T1000 (cell line): ENCODE data around the gene STAG1.
"Not testable (repeated sequence)": the region's sequence is repeated elsewhere in the genome, so short reads cannot be mapped to it uniquely, and the experiment has no call there.

Source experiments
- DNase-seq: peaks from one replicate; lab custom pipeline; 2025; ENCODE audit warnings: mixed read lengths; lab: John Stamatoyannopoulos, UW

The STAG1 gene

GRCh38 chr3:136752172-136752421 is at the start of gene STAG1:
TSS of gene STAG1 (minus strand) at chr3:136752378. CDS start at chr3:136630898, 121,480 bp downstream.
- DNase-seq: no peak

- not testable (repeated sequence) for DNase-seq
Observed at GRCh38 chr3:136801146-136801545, 49.0 kb upstream of the STAG1 start.

- no peak for DNase-seq
Observed at GRCh38 chr3:136792556-136793330, 40.6 kb upstream of the STAG1 start.

GRCh38 chr3:136790786-136791185 is 38.6 kb upstream of the STAG1 start:
- DNase-seq: no peak

DNA sequence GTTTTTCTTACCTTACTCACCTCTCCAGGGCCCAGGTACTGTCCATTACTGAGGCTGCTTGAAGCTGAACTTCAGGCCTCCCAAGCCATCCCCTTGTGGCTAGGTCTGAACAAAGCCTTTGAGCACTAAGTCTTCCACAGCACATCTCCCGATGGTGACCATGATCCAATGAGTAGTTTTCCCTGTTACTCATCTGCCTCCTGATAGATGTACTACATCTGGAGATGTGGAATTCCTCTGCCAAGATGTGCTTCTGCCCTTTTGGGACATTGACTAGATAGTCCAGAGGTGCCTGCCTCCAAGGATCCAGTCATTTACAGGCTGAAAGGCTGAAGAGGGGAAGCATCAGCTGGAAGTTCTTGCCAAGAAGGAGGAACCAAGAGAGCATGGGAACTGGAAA is 37.8 kb upstream of the STAG1 start:
- DNase-seq: no peak

DNA sequence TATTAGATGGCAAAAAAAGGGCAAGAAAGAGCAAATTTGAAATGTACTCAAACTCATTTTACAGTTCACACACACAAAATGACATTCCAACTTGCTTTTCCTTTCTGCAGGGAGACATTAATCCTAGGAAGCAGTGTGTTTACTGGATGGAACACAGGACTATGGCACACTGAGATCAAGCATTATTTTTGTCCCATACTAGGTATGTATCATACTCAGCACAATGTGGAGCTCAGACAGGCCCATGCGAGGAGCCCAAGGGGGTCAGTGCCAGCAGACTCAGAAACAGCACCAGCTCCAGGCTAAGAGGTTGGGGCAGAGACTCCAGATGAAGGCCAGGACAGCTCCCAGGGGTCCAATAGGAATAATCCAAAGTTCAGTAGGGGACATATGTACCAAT is 36.0 kb upstream of the STAG1 start:
- DNase-seq: no peak

GRCh38 chr3:136787349-136787748 is 35.2 kb upstream of the STAG1 start:
- DNase-seq: no peak

- DNase-seq: no peak
Observed at GRCh38 chr3:136783708-136784191, 31.6 kb upstream of the STAG1 start.

GRCh38 chr3:136780741-136781140 is 28.6 kb upstream of the STAG1 start:
- no peak for DNase-seq

GRCh38 chr3:136778865-136779264 is 26.7 kb upstream of the STAG1 start:
- DNase-seq: no peak

- DNase-seq: no peak
Observed at GRCh38 chr3:136772709-136773108, 20.5 kb upstream of the STAG1 start.

DNA sequence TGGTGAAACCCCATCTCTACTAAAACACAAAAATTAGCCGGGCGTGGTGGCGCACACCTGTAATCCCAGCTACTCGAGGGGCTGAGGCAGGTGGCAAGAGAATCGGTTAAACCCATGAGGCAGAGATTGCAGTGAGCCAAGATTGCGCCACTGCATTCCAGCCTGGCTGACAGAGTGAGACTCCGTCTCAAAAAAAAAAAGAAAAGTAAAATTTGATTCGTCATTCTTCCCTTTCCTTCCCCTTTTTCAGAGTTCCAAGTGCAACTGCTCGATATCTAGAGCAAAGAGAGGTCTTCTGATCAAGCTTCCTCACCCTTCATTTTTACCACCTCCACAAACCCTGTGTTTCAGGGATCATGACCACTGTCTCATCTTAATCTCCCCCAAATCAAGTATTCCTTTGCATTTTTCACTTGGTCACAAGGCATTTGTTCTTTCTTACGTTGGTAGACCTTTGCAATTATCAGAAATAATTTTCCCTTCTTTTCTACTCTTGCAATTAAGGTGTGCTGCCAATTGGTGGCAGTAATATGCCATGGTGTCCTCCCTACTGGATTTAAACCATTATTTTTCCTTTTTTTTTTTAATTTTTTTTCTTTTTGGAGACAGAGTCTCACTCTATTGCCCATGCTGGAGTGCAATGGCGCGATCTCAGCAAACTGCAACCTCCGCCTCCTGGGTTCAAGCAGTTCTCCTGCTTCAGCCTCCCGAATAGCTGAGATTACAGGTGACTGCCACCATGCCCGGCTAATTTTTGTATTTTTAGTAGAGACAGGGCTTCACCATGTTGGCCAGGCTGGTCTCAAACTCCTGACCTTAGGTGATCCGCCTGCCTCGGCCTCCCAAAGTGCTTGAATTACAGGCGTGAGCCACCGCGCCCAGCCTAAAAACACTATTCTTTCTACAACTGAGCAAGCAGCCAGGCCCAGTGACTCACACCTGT is 6.3 kb upstream of the STAG1 start:
- not testable (repeated sequence) for DNase-seq

DNA sequence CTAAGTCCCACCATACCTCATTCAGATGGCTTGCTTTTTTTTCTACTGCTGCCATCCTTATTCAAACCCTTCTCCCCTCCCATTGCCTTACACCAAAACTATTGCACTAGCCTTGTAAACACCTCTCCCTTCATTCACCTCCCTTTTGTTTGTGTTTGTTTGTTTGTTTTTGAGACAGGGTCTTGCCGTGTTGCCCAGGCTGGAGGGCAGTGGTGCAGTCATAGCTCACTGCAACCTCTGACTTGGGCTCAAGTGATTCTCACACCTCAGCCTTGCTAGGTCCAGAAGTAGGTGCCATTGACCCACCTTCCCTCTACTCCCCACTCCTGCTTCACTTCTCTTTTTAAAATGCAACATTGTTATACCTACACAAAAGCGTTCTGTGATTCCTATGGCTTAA is 3.0 kb upstream of the STAG1 start:
- DNase-seq: no peak

GRCh38 chr3:136753326-136753939 is 1.3 kb upstream of the STAG1 start:
- DNase-seq: no peak

DNA sequence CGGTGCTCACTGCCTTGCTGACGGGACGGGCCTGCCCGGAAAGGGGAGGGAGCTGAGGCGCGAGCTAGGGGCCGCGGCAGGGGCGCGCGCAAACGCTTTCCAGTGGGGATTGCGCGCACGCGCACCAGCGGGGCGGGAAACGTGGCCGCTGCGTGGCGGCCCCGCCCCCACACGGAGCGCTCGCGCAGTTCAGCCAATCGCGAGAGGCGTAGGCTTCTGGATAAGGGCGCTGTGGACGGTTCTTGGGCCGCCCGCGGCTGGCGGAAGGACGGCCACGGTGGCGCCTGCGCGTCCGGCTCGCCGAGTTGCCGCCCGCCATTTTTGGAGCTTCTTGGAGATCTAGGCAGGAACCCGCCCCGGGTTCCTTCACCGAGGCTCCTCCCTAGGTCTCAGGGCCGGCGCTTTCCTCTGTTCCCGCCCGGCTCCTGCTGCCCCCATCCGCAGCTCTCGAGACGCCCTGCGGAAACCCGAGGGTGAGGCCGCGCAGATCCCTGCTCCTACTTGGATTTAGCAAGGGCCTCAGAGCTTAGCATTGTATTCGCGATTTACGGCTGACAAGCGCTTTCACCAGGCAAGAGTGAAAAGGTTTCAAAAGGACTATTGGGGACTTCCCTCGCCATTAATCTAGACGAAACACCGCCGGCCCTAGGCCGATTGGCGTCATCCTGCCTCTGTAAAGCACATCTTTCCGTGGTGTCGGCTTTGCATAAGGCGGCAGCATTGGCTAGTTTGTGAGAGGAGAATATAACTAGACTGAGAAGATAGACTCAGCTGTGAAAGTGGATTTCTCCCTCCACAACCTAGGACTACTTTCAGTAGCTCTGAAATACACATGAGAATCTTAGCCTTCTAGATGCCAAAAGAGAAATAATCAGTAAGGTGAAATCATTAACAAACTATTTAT is 496 bp upstream of the STAG1 start:
- peak; percentile 98 for DNase-seq

GRCh38 chr3:136751316-136752171 is 634 bp downstream of the STAG1 start:
- DNase-seq: peak; percentile 67

DNA sequence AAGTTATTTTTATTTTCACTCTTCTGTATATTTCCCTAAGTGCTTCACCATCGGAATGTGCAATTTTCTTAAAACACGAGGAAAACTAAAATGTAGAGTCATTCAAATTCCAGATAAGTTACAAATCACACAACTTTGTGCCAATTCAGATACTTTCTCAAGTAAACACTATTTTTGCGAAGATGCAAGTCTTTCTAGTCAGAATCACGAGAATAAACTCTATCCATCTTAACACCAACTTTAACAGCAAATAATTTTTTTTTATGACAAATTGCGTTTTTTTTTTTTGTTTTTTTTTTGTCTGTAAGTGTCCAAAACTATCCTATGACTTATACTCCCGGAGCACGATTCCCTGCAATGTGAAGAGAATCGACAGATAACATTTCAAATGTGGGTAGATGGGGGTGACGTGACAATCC is 1.3 kb downstream of the STAG1 start:
- no peak for DNase-seq

DNA sequence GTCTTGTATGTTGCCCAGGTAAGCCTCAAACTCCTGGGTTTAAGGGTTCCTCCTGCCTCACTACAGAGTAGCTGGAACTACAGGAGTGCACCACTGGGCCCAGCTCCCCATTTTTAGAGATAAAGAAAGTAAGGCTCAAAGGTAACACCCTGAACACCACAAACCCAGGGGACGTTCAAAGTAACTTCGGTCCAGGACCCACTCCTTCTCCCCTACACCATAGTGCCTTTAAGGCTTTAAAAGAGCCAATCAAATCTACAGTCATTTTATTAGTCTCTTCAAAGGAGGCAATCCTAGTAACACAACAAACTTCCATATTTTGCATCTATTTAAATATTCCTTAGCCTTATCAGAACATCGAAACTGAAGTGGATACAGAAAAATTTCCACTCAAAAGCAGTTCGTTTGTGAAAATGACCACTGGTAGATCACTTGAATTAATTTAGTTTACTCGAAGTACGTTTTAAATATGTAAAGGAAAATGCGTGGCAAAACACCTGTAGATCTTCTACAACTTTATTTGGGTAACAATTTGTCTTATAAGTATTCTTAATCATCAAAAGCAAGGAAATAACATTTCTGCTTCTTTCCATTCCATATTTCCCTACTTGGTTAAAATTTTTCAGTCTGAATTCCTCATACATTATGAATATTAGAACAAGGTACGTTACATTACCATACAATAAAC is 1.8 kb downstream of the STAG1 start:
- no peak for DNase-seq

DNA sequence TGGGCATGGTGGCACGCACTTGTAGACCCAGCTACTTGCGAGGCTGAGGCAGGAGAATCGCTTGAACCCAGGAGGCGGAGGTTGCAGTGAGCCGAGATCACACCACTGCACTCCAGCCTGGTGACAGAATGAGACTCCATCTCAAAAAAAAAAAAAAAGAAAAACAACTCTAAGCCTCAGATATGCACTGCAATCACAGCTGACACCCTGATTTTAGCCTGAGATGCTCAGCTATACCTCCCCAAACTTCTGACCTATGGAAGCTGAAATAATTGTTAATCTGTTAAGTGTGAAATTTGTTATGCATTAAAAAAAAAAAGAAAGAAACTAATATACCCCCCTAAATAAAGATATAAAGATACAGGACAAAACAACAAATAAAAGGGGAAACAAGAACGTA is 2.6 kb downstream of the STAG1 start:
- not testable (repeated sequence) for DNase-seq

GRCh38 chr3:136749091-136749490 is 3.1 kb downstream of the STAG1 start:
- DNase-seq: no peak
